C4-2B (cell line): ENCODE results near the gene RGCC.

Experiments
- ZFX ChIP-seq: fragments of 450-650 bp; IDR thresholded peaks from 2 replicates; pipeline ENCODE4 v1.6.1; 2017
- TF ChIP-seq, protein P1 (sequence below): fragments of 450-650 bp; conservative IDR thresholded peaks from 2 replicates; pipeline ENCODE4 v1.5.1; 2017; ENCODE audit warnings: mild to moderate bottlenecking

DNA sequence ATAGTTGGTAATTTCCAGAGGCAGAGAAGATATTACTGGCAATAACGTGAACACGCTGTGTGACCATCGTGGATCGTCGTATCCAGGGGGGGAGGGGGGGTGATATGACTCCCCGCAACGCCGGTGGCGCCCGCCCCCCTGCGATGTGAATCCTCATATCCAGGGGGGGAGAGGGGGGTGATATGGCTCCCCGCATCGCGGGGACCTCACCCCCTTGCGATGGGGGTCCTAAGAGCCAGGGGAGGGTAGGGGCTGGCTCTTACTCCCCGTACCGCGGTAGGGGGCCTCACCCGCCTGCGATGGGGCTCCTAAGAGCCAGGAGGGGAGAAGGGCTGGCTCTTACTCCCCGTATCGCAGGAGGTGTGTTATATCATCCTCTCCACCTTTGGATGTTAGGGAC, 31.3 kb upstream of the RGCC start:
- TF ChIP-seq ZFX, result no peak
- TF ChIP-seq, protein P1, sequence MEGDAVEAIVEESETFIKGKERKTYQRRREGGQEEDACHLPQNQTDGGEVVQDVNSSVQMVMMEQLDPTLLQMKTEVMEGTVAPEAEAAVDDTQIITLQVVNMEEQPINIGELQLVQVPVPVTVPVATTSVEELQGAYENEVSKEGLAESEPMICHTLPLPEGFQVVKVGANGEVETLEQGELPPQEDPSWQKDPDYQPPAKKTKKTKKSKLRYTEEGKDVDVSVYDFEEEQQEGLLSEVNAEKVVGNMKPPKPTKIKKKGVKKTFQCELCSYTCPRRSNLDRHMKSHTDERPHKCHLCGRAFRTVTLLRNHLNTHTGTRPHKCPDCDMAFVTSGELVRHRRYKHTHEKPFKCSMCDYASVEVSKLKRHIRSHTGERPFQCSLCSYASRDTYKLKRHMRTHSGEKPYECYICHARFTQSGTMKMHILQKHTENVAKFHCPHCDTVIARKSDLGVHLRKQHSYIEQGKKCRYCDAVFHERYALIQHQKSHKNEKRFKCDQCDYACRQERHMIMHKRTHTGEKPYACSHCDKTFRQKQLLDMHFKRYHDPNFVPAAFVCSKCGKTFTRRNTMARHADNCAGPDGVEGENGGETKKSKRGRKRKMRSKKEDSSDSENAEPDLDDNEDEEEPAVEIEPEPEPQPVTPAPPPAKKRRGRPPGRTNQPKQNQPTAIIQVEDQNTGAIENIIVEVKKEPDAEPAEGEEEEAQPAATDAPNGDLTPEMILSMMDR, result no peak
